Femur (tissue), 1 donor: ENCODE data around the gene CLIP1.
"Not testable (repeated sequence)": the region's sequence is repeated elsewhere in the genome, so short reads cannot be mapped to it uniquely, and the experiment has no call there.

Experiments used
- DNase-seq: peaks from one replicate; pipeline ENCODE4 v3.0.0-alpha.2; 2017

CLIP1 gene

GRCh38 chr12:122309564-122310121, 112.8 kb downstream of the CLIP1 start:
- DNase-seq = no peak

- no peak for DNase-seq
These were observed 113.7 kb downstream of the CLIP1 start for GRCh38 chr12:122308811-122309210.

GRCh38 chr12:122306407-122306806, 116.1 kb downstream of the CLIP1 start:
- DNase-seq = no peak

GRCh38 chr12:122304924-122305323, 117.5 kb downstream of the CLIP1 start:
- DNase-seq = no peak

- no peak for DNase-seq
These were observed 119.4 kb downstream of the CLIP1 start for GRCh38 chr12:122303068-122303467.

- no peak for DNase-seq
These were observed 124.3 kb downstream of the CLIP1 start for GRCh38 chr12:122298071-122298748.

GRCh38 chr12:122297494-122297893, 125.0 kb downstream of the CLIP1 start:
- DNase-seq = no peak

- no peak for DNase-seq
These were observed 126.6 kb downstream of the CLIP1 start for GRCh38 chr12:122295877-122296276.

- DNase-seq = no peak
These were observed 129.4 kb downstream of the CLIP1 start for GRCh38 chr12:122293081-122293480.

- no peak for DNase-seq
These were observed 131.0 kb downstream of the CLIP1 start for GRCh38 chr12:122291431-122291830.

GRCh38 chr12:122283680-122284079, 138.8 kb downstream of the CLIP1 start:
- no peak for DNase-seq

- DNase-seq = no peak
These were observed 140.4 kb downstream of the CLIP1 start for GRCh38 chr12:122282061-122282460.

GRCh38 chr12:122276242-122276641, 146.2 kb downstream of the CLIP1 start:
- no peak for DNase-seq

- DNase-seq = no peak
These were observed 147.0 kb downstream of the CLIP1 start for GRCh38 chr12:122275459-122275858.

- DNase-seq = peak; percentile 98
These were observed 156.1 kb downstream of the CLIP1 start, which contains the start of gene VPS33A for GRCh38 chr12:122266230-122266901. TSS of gene VPS33A (minus strand) at chr12:122266494. CDS start at chr12:122266408, 86 bp downstream.

GRCh38 chr12:122265886-122266229, 156.6 kb downstream of the CLIP1 start:
- DNase-seq = peak; percentile 42

GRCh38 chr12:122265476-122265875, 157.0 kb downstream of the CLIP1 start:
- no peak for DNase-seq

- DNase-seq = not testable (repeated sequence)
These were observed 161.7 kb downstream of the CLIP1 start for GRCh38 chr12:122260735-122261134.

- DNase-seq = not testable (repeated sequence)
These were observed 163.5 kb downstream of the CLIP1 start for GRCh38 chr12:122258939-122259338.

- DNase-seq = not testable (repeated sequence)
These were observed 164.0 kb downstream of the CLIP1 start for GRCh38 chr12:122258462-122258861.

- no peak for DNase-seq
These were observed 171.9 kb downstream of the CLIP1 start for GRCh38 chr12:122250536-122250935.

GRCh38 chr12:122250047-122250446, 172.4 kb downstream of the CLIP1 start:
- DNase-seq = no peak

- no peak for DNase-seq
These were observed 176.9 kb downstream of the CLIP1 start for GRCh38 chr12:122245553-122245952.
